ENCODE results near the gene CSGALNACT2.

GRCh38 chr10:43204042-43204942 is 66.0 kb downstream of the CSGALNACT2 start:
- TF ChIP-seq CTCF (IDR thresholded peaks at IDR 0.05) (no peak), POLR2A (IDR thresholded peaks at IDR 0.05) (no peak)

Data from thyroid gland (tissue), 4 donors.